Fibroblast of the conjunctiva (primary cell): ENCODE measurements around the gene ZNF683.
"Not testable (repeated sequence)": the region's sequence is repeated elsewhere in the genome, so short reads cannot be mapped to it uniquely, and the experiment has no call there.

Source experiments
- DNase-seq: peaks from one replicate; pipeline ENCODE4 v3.0.0-alpha.2; 2010; ENCODE audit warnings: low read depth

Gene ZNF683

GRCh38 chr1:26372611-26373010 is at the start of gene ZNF683:
ZNF683 (minus strand) TSS chr1:26372750; CDS start chr1:26368571, 4,179 bp downstream.
- DNase-seq: not testable (repeated sequence)

- no peak for DNase-seq
Observed at GRCh38 chr1:26419494-26419893, 46.9 kb upstream of the ZNF683 start.

- no peak for DNase-seq
Observed at GRCh38 chr1:26418865-26419349, 46.4 kb upstream of the ZNF683 start.

GRCh38 chr1:26417111-26417759 is 44.7 kb upstream of the ZNF683 start:
- DNase-seq: peak; percentile 43

GRCh38 chr1:26413031-26413430 is 40.5 kb upstream of the ZNF683 start:
- no peak for DNase-seq

- DNase-seq: no peak
Observed at GRCh38 chr1:26412180-26412840, 39.8 kb upstream of the ZNF683 start.

GRCh38 chr1:26411624-26412074 is 39.1 kb upstream of the ZNF683 start:
- no peak for DNase-seq

- DNase-seq: no peak
Observed at GRCh38 chr1:26410706-26411623, 38.4 kb upstream of the ZNF683 start, which contains the start of gene LIN28A. LIN28A (plus strand) TSS chr1:26410817; CDS start chr1:26410892, 75 bp downstream.

- DNase-seq: no peak
Observed at GRCh38 chr1:26409191-26409807, 36.7 kb upstream of the ZNF683 start.

- peak; percentile 38 for DNase-seq
Observed at GRCh38 chr1:26408604-26409003, 36.1 kb upstream of the ZNF683 start.

- no peak for DNase-seq
Observed at GRCh38 chr1:26405281-26405915, 32.8 kb upstream of the ZNF683 start.

GRCh38 chr1:26404641-26405040 is 32.1 kb upstream of the ZNF683 start:
- no peak for DNase-seq

GRCh38 chr1:26403656-26404055 is 31.1 kb upstream of the ZNF683 start:
- no peak for DNase-seq

- no peak for DNase-seq
Observed at GRCh38 chr1:26401891-26402290, 29.3 kb upstream of the ZNF683 start.

- no peak for DNase-seq
Observed at GRCh38 chr1:26399034-26399433, 26.5 kb upstream of the ZNF683 start.

GRCh38 chr1:26395754-26396153 is 23.2 kb upstream of the ZNF683 start:
- no peak for DNase-seq

- peak; percentile 42 for DNase-seq
Observed at GRCh38 chr1:26391450-26391849, 18.9 kb upstream of the ZNF683 start.

GRCh38 chr1:26389604-26390247 is 17.2 kb upstream of the ZNF683 start:
- DNase-seq: no peak

- DNase-seq: no peak
Observed at GRCh38 chr1:26388791-26389445, 16.4 kb upstream of the ZNF683 start.

- peak; percentile 45 for DNase-seq
Observed at GRCh38 chr1:26387447-26387846, 14.9 kb upstream of the ZNF683 start.
